SH-SY5Y (cell line): Measurements from ENCODE around the gene HM13.

Source experiments
- GATA2 ChIP-seq: IDR thresholded peaks from 2 replicates; pipeline ENCODE4 v1.6.1; 2011; ENCODE audit warnings: mild to moderate bottlenecking, low read depth, low read length
- GATA3 ChIP-seq: IDR thresholded peaks from 2 replicates; pipeline ENCODE4 v1.6.1; 2011; ENCODE audit warnings: low read depth, mild to moderate bottlenecking, low read length, moderate library complexity

The HM13 gene

DNA sequence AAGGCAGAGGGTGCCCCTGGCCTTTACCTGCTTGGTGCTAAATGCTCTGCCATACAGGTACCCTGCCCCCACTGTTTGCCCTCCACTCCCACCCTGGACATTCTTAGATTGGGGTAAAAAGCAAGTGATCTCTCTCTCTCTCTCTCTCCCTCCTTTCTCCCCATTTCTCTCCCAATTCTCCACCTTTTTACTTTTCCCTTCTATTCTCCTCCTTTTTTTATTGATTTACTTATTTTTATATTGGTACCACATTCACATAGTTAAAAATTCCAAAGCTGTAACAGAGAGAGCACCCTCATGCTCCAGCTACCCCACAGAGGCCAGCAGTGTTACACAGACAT is 53.1 kb downstream of the HM13 start:
- TF ChIP-seq GATA2 (no peak), GATA3 (no peak)

DNA sequence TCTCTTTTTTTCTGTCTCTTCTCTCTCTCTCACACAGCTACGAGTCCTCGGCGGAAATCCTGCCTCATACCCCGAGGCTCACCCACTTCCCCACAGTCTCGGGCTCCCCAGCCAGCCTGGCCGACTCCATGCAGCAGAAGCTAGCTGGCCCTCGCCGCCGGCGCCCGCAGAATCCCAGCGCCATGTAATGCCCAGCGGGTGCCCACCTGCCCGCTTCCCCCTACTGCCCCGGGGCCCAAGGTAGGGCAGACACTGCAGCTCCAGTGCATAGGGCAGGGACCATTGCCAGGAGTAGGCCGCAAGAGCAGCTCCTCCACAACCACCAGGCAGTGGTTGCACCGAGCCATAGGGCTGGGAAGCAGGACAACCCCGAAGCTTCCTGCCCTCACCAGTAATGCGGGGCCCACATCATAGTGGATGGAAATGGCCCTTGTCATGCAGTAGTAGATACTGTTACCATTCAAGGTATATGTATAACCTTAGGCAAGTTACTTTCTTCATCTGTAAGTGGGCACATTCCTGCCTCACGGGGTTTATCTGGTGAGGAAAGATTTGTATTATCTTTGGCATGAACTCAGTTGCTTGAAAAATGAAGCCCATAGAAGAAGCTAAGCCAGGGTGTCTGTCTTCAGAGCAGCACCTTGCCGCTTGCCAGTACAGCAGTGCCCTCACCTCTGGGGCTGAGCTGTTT is 53.9 kb downstream of the HM13 start:
- TF ChIP-seq GATA2 (no peak), GATA3 (no peak)

DNA sequence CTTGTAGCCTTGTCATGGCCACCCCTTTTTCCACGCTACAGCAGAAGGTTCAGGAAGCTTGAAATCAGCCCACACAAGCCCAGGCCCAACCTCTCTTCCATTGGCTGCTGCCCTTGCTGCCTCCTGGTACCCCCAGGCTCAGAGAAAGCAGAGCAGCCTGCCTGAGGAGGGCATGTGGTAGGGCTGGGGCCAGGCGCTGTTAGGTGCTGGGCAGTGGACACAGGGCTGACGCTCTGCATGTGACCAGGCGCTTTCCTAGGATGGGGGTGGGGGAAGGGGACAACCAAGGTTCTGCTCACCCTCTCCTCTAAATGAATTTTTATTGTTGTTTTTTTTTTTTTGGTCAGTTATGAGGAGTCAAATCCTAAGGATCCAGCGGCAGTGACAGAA is 54.5 kb downstream of the HM13 start:
- TF ChIP-seq GATA2 (no peak), GATA3 (no peak)

DNA sequence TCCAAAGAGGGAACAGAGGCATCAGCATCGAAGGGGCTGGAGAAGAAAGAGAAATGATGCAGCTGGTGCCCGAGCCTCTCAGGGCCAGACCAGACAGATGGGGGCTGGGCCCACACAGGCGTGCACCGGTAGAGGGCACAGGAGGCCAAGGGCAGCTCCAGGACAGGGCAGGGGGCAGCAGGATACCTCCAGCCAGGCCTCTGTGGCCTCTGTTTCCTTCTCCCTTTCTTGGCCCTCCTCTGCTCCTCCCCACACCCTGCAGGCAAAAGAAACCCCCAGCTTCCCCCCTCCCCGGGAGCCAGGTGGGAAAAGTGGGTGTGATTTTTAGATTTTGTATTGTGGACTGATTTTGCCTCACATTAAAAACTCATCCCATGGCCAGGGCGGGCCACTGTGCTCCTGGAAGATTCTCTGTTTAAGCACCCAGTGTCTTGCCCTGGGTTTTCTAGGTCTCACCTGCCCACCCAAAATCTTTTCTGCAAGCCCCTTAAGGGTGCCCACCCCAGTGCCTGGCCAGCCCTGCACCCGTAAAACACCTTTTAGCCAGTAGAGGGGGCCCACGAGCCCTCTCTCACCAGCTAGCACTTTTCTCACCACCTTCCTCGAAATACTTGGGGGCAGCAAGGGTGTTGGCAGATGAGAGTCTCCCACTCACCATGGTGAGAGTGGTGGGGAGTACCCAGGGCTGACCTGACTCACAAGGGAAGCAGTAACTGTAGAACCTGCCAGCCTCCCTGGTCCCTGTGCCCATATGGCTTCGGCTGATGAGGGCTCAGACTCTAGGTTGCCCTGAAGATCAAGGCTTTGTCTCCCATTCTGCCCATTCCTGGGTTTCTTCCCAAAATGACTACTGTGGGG is 55.1 kb downstream of the HM13 start:
- TF ChIP-seq GATA2 (no peak), GATA3 (no peak)

DNA sequence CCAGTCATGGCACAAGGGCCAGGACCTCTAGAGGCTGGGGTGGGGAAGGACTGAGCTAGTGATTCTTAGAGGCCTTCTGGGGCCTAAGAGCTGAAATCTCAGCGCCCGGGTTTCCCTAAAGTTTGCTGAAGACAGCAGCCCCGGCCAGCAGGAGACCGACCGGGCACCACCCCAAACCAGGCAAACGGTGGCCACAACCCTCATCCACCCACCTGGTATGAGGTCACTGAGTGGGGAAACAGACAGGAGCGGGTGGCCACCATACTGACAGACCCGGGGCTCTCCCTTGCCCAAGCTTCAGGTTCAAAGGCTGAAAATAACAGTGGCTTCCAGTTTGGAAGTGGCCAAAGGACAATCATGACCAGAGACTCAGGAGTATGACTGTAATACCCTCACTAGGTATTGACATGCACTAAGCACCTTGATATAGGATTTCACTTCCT is 55.8 kb downstream of the HM13 start:
- TF ChIP-seq GATA2 (no peak), GATA3 (no peak)

DNA sequence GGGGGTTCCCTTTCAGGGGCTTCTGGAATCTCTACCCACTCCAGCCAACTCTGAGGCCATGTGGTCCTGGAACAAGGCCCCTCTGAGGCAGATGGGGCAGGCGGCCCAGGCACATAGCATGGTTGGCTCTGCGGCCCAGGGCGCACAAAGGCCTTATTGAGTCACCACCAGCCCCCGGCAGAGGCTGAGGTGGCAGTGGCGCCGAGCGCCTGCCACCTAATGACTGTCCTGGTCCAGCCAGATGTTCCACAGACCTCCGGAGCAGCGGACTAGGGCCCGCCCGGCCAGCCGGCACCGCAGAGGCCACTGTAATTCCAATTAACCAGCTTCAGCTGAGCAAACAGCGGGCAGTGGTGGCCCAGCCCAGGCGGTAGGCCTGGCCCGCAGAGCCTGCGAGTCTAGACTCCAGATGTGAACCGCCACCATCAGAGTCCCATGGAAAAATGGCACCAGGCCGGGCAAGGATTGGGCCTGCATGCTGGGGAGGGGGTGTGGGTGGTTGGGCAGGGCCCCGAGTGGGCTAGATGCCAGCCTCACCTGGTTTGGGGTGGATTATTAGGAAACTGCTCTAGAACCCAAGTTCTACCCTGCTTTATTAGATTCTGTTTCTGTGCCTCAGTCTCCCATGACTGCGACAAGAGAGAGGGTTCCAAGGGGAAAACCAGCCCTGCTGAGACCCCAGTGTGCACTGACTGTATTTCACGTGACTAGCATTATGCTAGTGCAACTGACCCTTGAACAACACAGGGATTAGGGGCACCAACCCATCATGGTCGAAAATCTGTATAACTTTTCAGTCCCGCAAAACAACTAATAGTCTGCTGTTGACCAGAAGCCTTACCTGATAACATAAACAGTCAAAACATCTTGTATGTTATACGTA is 56.7 kb downstream of the HM13 start:
- TF ChIP-seq GATA2 (no peak), GATA3 (no peak)

DNA sequence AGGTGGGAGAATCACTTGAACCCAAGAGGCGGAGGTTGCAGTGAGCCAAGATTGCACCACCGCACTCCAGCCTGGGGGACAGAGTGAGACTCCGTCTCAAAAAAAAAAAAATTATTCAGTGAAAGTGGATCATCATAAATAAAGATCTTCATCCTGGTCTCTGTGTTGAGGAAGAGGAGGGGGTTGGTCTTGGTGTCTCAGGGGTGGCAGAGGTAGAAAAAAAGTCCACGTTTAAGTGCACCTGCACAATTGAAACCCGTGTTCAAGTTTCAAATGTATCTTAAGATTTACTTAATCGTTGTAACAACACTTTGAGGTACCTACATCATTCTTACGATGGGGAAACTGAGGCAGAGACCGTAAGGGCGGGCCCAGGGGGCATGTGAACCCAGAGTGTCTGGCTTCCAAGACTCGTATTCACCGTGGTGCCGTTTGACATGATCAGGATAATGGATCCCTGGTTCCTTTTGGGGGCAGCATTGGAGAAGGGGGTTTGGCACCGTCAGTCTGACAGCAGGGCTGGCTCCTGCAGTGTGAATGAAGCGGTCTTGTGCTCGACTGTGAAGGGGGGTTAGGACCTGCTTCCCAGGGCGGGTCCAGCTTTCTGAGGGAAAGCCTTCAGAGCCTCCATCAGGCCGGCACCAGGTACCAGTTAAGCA is 57.9 kb downstream of the HM13 start:
- TF ChIP-seq GATA3, result no peak
- no peak for TF ChIP-seq GATA2

DNA sequence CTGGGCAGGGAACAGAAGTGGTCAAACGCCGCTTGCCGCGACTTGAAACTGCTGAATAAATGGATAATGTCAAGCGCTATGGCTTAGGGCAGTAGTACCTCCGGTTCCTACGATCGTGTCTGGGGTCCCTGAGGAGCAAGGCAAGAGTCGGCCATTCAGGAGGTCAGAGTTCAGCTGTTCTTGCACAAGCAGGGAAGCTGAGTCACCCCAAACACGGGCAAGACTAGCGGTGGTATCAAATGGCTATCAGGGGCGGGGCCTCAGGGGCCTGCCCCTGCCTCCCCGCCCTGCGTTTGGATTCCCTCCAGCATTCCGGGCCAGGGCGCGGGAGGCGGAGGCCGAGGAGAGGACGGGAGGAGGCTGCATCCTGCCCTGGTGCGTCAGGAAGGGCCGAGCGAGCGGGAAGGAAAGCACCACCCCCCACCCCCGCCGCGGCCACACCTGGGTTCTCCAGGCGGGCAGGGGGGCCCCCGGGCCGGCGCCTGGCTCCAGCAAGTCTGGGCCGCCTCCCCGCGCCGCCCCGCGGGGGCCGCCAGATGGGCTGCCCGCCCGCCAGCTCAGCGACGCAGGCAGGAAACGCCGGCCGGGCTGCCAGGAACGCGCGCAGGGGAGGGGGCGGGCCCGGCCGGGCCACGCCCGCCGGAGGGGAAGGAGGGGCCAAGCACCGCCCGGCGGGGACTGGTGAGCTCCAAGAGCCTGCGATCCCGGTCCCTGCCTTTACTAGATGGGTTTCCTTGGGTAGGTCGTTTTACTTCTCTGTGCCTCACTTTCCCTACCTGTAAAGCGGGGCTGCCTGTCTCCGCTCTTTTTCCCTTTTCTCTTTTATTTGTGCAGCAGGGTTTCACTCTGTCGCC is 58.7 kb downstream of the HM13 start:
- TF ChIP-seq GATA2 (peak; percentile 75), GATA3 (no peak)

DNA sequence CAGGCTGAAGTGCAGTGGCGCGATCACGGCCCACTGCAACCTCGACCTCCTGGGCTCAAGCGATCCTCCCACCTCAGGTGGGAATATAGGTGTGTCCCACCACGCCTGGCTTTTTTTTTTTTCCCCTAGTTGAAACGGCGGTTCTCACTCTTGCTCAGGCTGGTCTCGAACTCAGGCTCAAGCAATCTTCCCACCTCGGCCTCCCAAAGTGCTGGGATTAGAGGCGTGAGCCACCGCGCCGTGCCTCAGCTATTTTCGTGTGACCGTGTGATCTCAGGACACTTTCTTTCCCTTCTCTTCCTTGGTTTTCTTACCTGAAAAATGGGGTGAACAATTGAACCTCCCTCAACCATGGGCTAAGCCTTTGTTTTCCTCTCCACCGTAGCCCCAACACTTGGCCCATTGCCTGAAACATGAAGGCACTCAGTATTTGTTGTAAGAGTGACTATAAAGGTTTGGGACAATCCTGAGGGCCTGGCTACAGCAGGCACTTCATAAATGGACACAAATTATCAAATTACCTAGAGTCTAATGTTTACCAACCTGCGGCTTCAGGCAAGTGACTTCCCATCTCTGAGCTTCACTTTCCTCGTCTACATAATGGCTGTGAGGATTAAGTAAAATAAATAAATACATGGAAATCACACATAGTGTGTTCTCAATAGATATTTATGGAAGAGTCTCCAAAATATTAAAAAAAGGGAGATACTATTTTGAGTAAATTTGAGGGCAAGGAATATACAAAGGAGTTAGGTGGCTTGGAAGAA is 59.5 kb downstream of the HM13 start:
- TF ChIP-seq GATA3, result no peak

DNA sequence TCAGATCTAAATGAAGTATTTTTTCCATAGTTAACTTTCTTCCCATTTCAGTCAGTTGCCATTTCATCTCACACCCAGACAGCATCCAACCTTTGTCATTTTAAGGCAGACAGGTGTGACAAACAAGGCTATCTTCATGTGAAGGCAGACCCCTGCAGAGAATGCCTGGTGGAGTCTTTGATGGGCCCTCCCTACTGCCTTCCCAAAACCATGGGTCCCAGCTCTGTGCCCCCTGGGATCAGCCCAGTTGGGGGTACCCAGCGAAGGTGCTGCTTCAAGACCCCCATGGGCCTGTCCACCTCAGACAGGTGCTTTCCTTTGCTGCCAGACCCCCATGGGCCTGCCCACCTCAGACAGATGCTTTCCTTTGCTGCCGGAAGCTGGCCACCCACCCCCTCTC is 62.5 kb downstream of the HM13 start:
- TF ChIP-seq GATA3, result no peak
- TF ChIP-seq GATA2, result no peak

DNA sequence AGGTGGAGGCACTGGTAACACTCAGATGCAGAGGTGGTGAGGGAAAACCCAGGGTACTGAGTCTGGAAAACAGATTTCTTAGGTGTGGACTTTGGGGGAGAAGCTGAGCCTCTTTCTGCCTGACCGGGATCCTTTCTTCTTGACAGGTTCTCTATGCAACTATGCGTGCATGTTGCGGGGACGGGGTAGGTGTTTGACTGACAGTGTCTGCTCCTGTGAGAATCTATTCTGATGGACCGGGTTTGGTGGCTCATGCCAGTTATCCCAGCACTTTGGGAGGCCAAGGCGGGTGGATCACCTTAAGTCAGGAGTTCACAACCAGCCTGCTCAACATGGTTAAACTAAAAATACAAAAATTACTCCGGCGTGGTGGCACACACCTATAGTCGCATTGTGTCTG is 63.0 kb downstream of the HM13 start:
- TF ChIP-seq GATA3 (no peak), GATA2 (no peak)

DNA sequence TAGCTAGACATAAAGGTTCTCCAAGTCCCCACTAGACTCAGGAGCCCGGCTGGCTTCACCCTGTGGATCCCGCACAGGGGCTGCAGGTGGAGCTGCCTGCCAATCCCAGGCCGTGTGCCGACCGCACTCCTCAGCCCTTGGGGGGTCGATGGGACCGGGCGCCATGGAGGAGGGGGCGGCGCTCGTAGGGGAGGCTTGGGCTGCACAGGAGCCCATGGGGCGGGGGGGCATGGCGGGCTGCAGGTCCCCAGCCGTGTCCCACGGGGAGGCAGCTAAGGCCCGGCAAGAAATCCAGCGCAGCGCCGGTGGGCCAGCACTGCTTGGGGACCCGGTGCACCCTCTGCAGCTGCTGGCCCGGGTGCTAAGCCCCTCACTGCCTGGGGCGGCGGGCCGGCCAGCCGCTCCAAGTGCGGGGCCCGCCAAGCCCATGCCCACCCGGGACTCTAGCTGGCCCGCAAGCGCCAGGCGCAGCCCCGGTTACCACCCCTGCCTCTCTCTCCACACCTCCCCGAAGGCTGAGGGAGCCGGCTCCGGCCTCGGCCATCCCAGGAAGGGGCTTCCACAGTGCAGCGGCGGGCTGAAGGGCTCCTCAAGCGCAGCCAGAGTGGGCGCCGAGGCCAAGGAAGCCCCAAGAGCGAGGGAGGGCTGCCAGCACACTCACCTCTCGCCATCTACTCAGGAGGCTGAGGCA is 64.4 kb downstream of the HM13 start:
- TF ChIP-seq GATA2 (no peak), GATA3 (no peak)

DNA sequence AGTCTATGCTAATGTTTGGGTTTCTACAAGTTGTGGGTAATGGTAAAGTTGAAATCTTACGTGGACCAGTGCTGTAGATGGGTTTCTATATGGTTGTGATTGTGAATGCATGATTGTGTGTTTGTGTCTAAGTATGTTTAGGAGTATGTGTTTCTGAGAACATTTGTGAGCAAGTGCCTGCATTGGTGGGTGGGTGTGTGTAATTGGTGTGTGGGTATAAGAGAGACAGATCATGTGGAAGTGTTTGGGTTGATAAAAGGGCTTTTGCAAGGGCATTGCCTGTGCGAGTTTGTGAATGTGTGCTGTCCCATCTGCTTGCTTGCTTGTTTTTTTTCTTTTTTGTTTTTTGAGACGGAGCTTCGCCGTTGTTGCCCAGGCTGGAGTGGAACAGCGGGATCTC is 65.0 kb downstream of the HM13 start:
- TF ChIP-seq GATA2, result no peak
- TF ChIP-seq GATA3, result no peak
